HG03139 (cell line): ENCODE measurements around the gene SYNJ1.

Experiments used
- ATAC-seq: cut with Tn5 transposase; IDR thresholded peaks from one replicate; pipeline ENCODE4 v1.9.1; 2021; ENCODE audit not compliant: unreplicated experiment

Gene SYNJ1

DNA sequence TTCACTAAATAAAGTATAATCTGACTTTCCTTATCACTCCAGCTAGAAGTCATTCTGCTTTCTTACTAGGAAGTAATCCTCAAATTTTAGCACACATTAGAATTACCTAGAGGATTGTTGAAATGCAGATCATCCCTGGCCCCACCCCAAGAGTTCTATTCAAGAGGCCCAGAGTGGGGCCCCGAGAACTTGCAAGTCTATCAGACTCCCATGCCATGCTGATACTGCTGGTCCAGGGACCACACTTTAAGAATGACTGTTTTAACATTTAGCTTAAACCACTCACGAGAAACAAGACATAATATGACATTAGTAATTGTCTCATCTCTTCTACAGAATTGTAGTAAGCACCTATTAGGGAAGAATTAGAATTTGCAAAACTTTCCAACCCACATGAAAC is 7.7 kb upstream of the SYNJ1 start:
- no peak for ATAC-seq

DNA sequence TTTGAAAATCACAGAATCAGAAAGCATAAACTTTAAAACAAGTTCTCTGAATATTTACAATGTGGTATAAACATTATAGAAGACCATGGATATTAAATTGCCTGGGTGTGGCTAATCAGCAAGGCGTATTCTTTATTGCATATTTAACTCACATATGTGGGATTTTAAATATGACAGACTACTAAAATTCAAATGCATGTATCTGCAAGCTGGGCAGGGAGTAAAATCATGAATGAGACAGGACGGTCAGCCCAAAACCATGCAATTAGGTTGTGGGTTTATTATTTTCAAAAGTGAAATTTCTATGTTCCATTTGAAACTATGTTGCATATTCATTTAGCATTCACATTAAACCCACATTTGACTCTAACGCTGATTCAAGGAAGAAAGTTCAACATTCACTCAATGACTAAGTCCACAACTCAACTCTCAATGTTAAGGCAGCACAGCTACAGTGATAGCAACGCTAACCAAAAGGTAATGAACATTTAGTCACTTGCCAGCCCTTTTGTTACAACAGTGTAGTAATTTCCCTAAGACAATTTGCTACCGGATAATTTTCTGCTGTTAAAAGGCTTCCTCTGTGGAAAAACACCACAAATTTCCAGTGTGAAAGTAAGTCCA is 6.3 kb upstream of the SYNJ1 start:
- no peak for ATAC-seq

DNA sequence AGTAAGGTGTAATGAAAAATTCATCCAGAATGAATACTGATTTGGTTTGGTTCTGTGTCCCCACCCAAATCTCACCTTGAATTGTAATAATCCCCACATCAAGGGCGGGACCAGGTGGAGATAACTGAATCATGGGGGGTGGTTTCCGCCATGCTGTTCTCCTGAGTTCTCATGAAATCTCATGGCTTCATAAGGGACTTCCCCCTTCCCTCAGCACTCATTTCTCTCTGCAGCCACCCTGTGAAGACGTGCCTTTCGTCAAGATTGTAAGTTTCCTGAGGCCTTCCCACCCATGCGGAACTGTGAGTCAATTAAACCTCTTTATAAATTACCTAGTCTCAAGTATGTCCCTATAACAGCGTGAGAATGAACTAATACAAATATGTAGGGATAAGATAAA is 5.5 kb upstream of the SYNJ1 start:
- no peak for ATAC-seq

DNA sequence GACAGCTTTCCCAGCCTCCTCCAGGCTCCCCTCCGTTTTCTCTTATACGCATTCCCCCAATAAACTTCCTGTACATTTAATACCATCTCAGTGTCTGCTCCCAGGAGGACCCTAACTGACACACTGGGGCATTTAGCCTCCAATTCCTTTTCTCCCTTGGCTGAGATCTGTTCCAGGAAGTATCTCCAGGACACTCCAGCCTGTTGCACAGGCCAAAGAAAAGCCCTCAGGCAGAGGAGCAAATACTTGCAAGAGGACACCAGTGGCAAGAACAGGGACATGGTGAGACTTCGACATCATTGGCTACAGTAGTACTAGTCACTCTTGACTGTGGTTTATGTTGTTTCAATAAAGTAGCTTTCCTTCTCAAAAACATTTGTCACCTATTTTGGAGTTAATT is 4.7 kb upstream of the SYNJ1 start:
- no peak for ATAC-seq

DNA sequence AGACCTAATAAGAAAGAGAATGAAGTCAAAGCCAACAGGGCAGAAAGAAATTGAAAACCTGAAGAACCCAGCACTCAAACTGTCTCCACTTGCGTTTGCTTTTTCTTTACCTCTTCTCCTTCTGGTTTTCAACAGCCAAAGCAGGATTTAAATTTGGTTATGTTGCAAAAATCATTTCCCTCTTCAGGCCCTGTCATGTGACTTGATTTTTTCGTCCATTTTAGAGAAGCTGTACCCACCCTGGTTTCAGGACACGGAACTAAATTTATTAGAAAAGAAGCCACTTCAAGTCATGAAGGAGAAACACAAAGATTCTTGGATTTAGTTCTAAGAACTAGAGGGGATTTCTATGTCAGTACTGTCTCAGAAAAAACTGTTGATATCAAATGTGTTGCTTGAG is 1.0 kb upstream of the SYNJ1 start:
- no peak for ATAC-seq

DNA sequence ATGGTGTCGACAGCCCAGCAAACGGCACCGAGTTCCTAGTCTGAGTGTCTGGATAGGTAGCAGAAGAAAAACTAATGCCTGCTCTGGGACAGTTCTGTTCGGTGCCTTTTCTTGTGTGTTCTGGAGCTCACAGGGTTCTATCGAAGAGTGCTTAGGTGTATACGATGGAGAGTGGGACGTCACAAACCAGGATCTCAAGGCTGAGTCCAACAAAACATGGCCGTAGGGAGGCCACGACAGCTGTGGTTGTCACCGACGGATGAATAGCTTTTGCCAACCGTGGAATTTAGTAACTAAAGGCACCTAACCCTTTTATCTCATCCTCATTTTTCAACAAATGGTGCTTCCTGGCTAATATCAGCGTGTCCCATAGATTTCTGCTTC is 635 bp upstream of the SYNJ1 start:
- ATAC-seq, result no peak

DNA sequence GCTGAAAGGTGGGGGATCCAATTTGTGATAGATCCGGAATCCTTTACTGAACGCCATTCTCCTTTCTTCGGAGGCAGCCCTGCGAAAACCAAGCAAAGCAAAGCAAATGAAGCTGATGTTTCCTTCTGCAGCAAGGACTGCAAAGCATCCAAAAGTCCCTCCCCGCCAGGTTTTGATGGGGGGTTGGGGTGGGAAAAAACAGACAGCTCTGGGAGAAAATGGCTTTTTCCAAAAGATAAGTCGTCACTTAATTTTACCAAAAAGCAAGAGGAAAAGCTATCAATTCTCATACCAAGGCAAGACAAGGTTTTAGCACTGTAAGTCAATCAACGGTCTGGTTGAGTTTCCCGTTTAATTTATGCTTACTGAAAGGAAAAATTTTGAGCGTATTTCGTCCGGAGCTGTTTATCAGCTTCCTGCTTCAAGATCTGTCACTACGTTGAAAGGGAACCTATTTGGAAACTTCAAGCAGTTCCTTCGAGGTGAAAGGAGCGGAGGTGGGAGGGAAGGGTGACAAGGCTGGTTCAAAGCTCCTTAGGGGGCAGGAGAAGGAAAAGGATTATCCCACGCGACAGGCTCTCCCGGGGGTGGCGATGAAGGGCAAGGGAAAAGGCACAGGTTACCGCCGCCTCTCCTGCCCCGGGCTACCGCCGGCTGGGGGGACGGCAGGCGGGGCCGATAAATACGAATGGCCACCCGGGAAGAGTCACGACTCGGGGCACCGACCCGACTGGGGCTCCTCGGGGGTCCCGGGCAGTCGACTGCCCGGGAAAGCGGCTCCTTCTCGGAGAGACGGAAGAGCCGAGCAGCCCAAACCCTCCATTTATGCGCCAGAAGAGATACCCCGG is 750 bp downstream of the SYNJ1 start:
- peak; percentile 1 for ATAC-seq

DNA sequence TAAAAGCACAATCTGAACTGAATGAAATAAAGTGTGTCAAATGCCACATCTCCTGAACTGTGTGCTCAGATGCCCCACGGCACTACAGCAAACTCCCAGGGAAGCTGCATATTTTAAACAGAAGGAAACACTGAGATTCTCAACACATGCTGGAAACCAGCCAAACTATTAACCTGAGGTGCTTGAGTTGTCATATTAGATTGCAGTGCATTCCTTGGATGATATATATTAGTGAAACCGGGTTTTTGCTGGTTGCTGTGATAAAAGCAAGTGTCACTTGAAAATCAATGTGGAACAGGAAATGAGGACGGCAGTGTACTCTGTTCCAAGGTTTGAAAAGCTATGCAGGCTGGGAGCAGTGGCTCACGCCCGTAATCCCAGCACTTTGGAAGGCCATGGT is 8.7 kb downstream of the SYNJ1 start:
- no peak for ATAC-seq

DNA sequence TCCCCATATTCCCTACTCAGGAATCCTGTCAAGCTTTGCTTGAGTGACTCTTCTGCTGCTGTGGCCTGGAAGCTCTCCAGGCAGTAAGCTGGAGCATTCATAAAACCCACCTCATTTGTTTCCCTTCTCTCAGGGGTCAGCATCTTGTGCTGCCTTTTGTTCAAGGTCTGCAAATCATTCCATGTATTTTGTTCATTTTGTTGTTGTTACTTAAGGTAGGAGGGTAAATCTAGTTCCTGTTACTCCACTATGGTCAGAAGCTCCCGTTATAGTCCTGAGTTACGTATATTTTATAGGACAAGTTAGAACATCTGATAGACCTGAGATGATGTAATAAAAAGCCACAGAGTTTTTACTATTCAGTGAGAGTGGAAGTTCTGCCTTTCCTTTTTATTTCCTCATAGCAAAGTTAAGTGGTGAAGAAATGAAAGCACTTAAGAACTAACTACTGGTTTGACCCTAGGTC is 9.9 kb downstream of the SYNJ1 start:
- ATAC-seq, result no peak

DNA sequence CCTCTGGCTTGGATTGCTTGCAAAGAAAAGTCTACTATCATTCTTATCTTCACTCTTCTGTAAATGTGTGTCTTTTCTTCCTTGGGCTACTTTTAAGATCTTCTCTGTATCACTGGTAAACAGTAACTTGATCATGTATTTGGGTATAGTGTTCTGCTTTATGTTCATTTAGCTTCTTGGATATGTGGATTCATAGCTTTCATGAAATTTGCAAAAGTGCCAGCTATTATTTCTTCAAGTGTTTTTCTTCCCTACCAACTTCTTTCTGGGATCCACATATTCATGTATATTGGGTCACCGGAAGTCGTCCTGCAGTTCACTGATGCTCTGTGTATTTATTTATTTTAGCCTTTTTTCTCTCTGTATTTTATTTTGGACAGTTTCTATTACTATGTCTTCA is 11.3 kb downstream of the SYNJ1 start:
- ATAC-seq, result no peak

DNA sequence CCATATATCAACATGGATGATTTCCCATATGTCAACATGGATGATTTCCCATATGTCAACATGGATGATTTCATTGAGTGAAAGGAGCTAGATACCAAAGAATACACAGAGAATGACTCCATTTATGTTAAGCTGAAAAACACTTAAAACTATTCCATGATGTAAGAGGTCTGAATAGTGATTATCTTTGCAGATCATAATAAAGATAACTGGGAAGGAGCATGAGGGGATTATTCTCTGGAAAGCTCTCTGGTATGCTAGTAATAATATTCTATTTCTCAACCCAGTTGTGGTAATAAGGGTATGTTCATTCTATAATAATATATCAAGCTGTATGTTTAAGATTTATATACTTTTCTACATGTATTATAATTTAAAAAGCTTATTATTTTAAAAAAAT is 14.1 kb downstream of the SYNJ1 start:
- no peak for ATAC-seq

DNA sequence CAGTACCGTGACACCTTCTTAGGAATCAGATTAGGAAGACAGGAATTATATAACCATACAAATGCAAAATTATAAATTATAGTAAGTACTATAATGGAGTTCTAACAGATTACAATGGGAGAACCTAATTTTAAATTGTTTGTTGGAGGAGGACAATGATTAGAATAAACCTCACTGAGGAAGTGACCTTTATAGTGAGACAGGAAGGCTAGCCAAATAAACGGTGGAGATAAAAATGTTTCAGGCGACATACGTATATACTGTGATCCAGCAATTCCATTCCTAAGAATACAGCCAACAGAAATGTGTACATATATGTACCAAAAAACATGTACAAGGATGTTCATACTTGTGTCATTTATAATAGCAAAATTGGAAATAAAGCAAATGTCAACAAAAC is 15.2 kb downstream of the SYNJ1 start:
- no peak for ATAC-seq

DNA sequence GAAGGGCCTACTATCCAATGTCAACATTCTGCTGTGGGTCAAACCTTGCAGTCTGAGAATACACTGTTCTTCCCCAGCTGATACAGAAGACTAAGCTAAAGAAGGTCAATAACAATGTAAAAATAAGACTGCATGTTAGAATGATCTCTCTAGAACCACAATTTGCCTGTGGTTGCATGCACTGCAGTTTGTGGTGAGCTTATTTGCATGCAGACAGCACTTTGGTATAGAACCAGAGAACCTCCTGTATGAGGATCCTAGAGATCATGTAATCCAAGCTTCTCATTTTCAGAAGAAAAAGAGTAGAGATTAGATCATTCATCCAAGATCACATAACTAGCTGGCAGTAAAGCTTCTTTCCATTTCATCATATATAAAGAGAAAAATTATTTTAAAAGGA is 15.8 kb downstream of the SYNJ1 start:
- ATAC-seq, result peak; percentile 99

DNA sequence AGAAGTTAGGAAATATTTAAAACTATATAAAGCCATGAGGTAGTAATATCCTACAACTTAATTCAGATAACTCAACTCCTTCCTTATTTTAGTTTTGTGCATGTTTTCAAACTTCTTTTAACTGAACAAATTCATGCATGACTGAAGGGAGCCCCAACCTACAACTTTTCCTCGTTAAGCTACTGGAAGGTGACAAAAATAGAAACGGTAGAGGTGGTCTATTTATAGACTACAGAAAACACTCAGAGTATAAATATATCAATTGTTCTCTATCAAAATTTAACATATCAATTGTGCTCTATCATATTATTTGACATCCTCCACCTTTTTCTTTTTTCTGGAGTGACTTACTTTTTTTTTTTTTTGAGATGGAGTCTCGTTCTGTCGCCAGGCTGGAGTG is 16.8 kb downstream of the SYNJ1 start:
- no peak for ATAC-seq

DNA sequence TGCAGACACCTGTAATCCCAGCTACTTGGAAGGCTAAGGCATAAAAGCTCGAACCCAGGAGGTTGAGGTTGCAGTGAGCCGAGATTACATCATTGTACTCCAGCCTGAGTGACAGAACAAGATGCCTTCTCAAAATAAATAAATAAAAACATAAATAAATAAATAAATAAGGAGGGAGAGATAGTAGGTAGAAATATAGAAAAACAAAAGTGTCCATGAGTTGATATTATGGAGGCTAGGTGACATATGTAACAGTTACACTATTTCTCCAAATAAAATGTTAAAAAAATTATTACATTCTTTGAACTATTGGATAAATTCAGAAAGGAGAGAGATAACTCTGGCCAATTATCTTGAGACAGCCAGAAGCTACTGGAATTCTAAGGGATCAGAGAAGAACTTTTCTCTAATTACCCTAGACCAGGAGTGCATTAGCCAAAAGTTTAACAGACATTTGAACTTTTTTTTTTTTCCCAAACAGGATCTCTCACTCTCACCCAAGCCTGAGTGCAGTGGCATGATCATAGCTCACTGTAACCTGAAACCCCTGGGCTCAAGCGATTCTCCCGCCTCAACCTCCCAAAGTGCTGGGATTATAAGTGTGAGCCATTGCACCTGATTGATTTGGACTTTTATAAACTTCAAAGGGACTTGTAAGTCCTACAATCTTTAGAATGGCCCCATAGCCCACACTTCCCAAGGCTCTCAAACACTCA is 17.6 kb downstream of the SYNJ1 start:
- no peak for ATAC-seq

DNA sequence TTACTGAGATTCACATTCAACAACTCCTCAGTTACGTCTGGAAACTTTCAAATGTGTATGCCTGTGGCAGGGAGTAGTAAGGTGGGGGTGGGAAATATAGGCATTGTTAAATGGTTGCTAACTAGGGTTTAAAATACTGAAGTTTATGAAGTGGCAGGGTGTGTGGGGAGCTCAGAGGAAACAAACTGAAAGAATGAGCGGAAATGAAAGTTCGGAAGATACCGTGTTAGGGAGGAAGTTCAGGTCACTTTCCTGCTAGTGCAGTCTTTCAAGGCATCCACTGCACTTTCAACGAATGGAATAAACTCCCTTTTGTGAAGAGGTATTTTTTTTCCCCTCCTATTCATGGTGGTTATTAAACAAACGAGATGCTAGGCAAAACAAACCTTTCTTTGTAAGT is 19.7 kb downstream of the SYNJ1 start:
- no peak for ATAC-seq

DNA sequence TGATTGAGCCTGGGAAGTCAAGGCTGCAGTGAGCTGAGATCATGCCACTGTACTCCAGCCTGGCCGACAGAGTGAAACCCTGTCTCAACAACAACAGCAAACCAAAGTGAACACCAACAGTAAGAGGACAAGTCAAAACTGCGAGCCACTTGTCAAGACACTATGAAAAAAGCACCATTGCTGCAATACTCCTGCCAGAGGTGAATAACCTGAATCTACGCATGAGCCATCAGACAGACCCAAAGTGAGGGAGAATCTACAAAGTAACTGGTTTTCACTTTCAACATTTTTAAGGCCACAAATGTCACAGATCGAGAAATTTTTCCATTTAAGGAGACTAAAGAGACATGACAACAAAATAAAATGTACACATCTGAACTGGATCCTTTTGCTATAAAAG is 21.9 kb downstream of the SYNJ1 start:
- no peak for ATAC-seq

DNA sequence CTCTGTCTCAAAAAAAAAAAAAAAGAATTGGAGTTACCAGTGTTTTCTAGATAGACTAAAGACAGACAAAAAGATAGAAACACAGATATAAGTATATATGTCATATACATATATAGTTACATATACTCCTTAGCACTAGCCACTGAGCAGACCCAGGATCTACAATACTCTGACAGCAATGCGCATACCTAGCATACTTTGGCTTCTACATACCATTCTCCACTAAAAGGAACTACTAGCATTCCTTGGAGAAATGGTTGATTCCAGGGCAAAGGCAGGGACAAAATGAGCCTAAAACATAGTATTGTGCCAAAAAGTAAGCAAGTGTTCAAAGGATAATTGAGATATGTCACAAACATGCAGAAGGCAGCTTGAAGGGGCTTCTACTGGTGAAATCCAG is 22.7 kb downstream of the SYNJ1 start:
- ATAC-seq, result no peak

DNA sequence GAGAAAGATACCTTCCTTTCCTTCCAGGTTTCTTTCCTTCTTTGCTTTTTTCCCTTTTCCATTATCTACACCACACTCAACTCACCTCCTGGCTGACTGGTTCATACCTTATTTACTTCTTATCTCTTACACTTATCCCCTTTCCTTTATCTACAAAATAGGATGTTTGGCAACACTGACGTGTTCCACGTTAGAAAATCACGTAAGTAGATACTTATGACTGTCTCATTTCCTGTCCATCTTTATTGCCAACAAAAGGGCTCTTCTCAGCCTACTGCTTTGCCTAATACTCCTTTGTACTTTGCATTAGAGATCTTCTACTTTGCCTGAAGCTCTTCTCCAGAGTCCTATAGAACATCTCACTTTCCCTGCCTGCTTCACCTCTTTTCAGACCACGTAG is 25.1 kb downstream of the SYNJ1 start:
- ATAC-seq, result no peak

DNA sequence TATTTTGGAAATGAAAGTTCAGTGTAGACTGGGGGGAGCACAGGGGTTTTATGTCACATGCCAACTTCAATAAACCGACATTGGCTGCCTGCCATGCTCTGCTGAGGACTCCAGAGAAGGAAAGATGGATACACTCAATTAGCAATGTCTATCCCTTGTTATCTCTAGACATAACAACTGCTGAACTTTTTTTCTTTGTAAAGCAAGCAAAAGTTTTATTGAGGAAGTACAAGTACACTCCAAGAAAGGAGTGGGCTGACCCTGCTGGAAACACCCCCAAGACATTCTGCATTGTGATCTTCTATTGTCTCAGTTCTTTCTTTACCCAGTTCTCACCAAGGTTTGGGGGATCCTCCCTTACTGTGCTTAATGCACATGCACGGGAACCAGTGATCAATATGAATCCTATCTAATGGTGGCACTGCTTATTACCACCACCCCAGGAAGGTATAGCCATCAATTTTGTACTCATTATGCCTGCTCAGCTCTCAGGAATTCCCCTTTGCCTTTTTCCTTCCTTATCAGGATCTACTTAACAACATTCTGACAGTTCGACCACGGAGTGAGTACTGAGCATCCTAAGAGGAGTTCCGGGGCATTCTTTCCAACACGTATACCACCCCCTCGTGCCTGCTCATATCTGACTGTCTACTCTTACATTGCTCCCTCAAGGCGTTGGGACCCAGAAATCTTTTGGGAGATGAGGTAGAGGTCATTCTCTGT is 28.7 kb downstream of the SYNJ1 start:
- ATAC-seq, result no peak

DNA sequence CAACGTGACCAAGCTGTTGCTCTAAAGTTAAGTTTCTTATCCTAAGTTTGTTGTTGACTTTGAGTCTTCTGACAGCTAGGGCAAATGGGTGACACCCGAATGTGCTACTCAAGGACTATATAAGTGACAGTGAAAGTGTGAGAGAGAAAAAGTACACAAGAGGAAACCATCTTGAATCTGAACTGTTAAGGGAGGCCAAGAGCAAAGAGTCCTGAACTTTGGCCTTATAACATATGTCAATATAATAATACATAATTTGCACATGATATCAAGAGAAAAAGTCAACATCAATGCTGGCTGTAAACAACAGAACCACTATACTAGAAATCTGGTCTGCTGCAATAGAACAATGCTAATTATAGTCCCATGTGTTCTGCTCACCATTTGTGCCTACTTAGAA is 29.5 kb downstream of the SYNJ1 start:
- no peak for ATAC-seq
